Suppressor macrophage (primary cell): ENCODE results near the gene ZNF791.
"Not testable (repeated sequence)": the region's sequence is repeated elsewhere in the genome, so short reads cannot be mapped to it uniquely, and the experiment has no call there.

Experiments
- DNase-seq, 4 experiments: peaks; one replicate each; pipeline ENCODE4 v3.0.0-alpha.2; 2020 to 2022
- total RNA-seq, 17 experiments: gene quantifications; one replicate each; lab custom pipeline; 2026; ENCODE audit warnings: mixed read lengths in 6 of 17, inconsistent platforms in 3 of 17; lab: John Stamatoyannopoulos, UW

The ZNF791 gene
- total RNA-seq = 3.6 to 33.9 (median 22.3) reads per million in 17 experiments

- peak; percentile 98 to 99 (median 99) for DNase-seq
These were observed at the start of gene ZNF791, which contains the start of gene ZNF490 for GRCh38 chr19:12610540-12611360. ZNF791 (plus strand) TSS chr19:12610920; CDS start chr19:12611080, 160 bp downstream. ZNF490 (minus strand) TSS chr19:12610813; CDS start chr19:12610680, 133 bp downstream.

GRCh38 chr19:12564016-12564664 lies 46.6 kb upstream of the ZNF791 start:
- DNase-seq = peak; percentile 86 to 95 (median 92)

- DNase-seq = not testable (repeated sequence)
These were observed 44.3 kb upstream of the ZNF791 start for GRCh38 chr19:12566380-12566779.

DNA sequence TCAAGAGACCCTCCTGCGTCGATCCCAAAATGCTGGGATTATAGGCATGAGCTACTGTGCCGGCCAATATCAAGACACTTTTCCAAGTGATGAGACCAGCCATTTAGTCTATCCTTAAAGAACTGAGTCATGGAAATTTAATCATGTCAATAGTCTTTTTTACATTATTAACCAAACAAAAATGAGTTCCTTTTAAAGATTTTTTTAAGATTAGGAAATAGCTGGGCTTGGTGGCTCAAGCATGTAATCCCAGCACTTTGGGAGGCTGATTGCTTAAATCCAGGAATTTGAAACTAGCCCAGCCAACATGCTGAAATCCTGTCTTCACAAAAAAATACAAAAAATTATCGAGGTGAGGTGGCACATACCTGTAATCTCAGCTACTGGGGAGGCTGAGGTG lies 42.8 kb upstream of the ZNF791 start:
- DNase-seq = no peak

GRCh38 chr19:12574036-12574435 lies 36.7 kb upstream of the ZNF791 start:
- DNase-seq = peak in 2 of 4 experiments; percentile 7 to 15

- DNase-seq = no peak
These were observed 32.1 kb upstream of the ZNF791 start for GRCh38 chr19:12578641-12579040.

DNA sequence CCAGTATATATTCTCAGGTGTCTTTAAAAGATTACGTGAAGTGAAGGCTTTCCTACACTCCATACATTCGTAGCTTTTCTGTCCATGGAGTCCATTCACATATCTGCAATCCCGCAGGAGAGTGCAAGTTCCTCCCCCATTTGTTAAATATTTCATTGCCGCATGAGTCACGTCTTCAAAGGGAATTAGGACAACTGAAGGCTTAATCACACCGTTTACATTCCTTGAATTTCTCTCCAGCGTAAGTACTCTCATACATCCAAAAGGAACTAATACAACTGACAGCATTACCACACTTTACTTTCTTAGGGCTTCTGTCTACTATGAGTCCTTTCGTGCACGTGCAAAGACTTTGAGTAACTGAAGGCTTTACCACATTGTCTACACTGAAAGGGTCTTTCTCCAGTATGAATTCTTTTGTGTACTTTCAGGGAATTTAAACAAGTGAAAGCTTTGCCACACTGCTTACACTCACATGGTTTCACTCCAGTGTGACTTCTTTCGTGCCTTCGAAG lies 30.5 kb upstream of the ZNF791 start:
- no peak for DNase-seq

DNA sequence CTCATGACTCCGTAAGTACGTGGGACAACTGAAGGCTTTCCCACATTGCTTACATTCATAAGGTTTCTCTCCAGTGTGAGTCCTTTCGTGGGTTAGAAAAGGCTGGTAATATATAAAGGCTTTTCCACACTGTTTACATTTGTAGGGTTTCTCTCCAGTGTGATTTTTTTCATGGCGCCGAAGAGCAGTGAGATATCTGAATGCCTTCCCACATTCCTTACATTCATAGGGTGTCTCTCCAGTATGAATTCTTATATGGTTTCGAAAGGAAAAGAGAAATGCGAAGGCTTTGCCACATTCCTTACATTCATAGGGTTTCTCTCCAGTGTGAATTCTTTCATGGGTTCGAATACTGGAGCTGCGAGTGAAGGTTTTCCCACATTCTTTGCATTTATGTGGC lies 29.6 kb upstream of the ZNF791 start:
- DNase-seq = no peak

GRCh38 chr19:12596485-12596884 lies 14.2 kb upstream of the ZNF791 start:
- no peak for DNase-seq

GRCh38 chr19:12596927-12597548 lies 13.7 kb upstream of the ZNF791 start:
- DNase-seq = no peak

- no peak for DNase-seq
These were observed 13.1 kb upstream of the ZNF791 start for GRCh38 chr19:12597594-12597993.

DNA sequence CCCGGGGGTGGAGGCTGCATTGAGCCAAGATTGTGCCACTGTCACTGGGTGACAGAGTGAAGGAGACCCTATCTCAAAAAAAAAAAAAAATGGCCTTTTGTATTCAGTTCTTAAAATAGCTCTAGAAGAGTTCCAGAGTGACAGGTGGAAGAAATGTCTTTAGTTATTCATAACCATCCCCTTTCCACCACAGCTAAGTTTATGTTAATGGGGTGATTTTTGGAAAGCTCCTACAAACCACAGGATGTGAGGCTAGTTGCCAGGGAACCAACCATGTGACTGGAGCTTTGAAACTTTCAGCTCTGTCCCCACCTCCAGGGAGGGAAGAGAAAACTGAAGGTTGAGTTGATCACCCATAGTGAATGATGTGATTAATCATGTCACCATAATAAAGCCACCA lies 7.0 kb upstream of the ZNF791 start:
- DNase-seq = no peak

DNA sequence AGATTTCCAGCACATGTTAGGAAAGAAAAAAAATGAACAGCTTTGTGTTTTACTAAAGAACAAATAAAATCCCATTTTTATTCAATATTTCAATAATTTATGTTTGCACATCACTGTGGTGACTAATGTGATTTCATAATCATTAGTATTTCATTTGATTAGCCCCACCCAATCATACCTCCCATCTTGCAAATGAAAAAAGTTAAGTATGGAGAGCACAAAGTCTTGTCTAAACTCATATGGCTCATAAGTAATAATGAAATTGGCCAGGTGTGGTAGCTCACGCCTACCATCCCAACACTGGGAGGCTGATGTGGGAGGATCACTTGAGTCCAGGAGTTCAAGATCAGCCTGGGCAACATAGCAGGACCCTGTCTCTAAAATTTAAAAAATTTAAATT lies 3.9 kb upstream of the ZNF791 start:
- DNase-seq = no peak

DNA sequence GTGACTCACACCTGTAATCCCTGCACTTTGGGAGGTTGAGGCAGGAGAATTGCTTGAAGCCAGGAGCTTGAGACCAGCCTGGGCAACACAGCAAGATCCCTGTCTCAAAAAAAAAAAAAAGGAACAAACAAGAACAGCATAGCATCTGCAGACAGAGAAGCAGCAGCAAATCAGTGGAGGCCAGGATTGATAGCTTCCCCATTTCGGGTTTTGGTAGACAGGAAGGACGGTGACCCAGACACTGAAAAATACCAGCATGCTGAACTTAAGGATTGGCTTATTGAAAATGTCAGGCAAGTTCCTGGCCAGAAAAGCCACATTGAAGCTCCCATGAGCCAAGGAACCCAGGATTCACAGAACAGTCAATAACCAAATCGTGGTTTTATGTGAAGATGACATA lies 3.1 kb upstream of the ZNF791 start:
- peak; percentile 19 to 57 (median 46) for DNase-seq

DNA sequence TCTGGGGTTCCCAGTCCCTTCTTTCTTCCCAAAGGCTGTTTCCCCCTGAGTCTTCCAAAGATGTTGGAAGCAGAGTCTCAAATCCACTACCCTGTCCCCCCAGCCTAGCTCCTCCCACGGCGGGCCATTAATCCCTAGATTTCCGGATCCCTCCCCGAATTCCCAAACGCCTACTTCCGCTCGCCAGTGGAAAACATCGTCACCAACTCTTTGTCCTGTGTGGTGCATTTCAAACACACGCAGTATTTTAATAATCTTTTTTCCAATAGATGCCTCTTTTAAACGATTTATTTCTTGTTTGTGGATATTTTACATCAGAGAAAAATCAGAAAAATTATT lies 610 bp downstream of the ZNF791 start:
- peak; percentile 19 to 58 (median 22) for DNase-seq

- no peak for DNase-seq
These were observed 6.9 kb downstream of the ZNF791 start for GRCh38 chr19:12617646-12618045.

DNA sequence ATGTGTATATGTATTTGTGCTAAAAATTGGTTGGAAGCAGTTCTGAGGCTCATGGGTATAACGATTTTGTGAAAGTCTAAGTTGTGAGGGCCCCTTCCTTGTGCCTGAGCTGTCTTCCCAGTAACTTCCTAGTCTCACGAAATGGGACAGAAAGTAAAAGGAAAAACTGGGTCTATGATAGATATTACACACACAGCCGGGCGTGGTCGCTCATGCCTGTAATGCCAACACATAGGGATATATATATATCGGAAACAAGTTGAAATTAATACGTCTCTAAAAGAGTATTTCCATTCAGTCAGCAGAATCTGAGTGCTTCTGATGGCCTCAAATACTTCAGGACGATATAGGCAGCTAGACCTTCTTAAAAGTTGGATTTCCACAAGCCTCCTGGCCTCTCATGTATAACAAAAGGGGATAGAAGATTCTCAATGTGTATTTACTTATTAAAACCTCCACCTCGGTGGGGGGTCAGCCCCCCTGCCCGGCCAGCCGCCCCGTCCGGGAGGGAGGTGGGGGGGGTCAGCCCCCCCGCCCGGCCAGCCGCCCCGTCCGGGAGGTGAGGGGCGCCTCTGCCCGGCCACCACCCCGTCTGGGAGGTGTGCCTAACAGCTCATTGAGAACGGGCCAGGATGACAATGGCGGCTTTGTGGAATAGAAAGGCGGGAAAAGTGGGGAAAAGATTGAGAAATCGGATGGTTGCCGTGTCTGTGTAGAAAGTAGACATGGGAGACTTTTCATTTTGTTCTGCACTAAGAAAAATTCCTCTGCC lies 10.7 kb downstream of the ZNF791 start:
- DNase-seq = not testable (repeated sequence)

DNA sequence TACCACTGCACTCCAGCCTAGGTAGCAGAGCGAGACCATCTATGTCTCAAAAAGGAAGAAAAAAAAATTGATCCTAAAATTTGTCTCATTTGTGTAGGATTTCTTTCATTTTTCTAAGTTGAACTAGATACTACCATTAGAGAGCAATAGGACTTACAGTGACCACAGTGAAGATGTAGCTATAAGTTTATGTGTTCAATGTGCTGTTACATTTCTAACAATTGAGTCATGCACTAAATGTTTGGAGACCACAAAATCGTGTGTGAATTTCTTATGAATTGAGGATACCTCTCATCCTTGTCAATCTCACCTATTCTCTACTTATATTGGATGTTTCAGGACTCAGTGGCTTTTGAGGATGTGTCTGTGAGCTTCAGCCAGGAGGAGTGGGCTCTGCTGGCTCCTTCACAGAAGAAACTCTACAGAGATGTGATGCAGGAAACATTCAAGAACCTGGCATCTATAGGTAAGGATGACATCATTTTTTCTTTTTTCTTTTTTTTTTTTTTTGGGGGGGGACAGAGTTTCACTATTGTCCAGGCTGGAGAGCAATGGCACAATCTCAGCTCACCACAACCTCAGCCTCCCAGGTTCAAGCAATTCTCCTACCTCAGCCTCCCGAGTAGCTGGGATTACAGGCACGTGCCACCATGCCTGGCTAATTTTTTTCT lies 12.8 kb downstream of the ZNF791 start:
- no peak for DNase-seq

- DNase-seq = no peak
These were observed 16.2 kb downstream of the ZNF791 start for GRCh38 chr19:12626958-12627357.

GRCh38 chr19:12628040-12629022 lies 17.6 kb downstream of the ZNF791 start:
- no peak for DNase-seq

- no peak for DNase-seq
These were observed 18.5 kb downstream of the ZNF791 start for GRCh38 chr19:12629215-12629614.
